GM12878 (cell line): ENCODE data around the gene ARRB2. TPM values are rescaled to one million over a fixed set of nuclear protein-coding genes. Genes with fewer than 3 reads are reported as not detected.

ENCODE experiments used
- ATAC-seq: fragments of 200-7000 bp; cut with Tn5 transposase; 3 replicates; pipeline ENCODE4 v1.9.1; 2020; ENCODE audit warnings: mild to moderate bottlenecking, moderate library complexity
- BruUV-seq: library from RNA; stranded (reverse); fragments of 400-500 nt; replicated peaks from 2 replicates; lab custom pipeline; 2021; lab: Mats Ljungman, UMichigan
- CTCF ChIA-PET: fragments of 300-600 bp; sonication (Branson Sonifier 250); formaldehyde crosslinking; extraction: SDS; loops from one replicate; lab custom pipeline; 2021; ENCODE audit warnings: inconsistent platforms; lab: Yijun Ruan, JAX
- POLR2A ChIA-PET: fragments of 350-600 bp; formaldehyde crosslinking; extraction: SDS; loops from one replicate; lab custom pipeline; 2021; ENCODE audit warnings: inconsistent platforms; lab: Charles Lee
- RAD21 ChIA-PET: fragments of 300-600 bp; sonication (Branson Sonifier 250); formaldehyde crosslinking; loops from one replicate; lab custom pipeline; 2023; ENCODE audit warnings: antibody characterized with exemption; ENCODE audit not compliant: unreplicated experiment; lab: Charles Lee
- SMC1A ChIA-PET: fragments of 300-600 bp; sonication (Branson Sonifier 250); formaldehyde crosslinking; loops from one replicate; lab custom pipeline; 2023; ENCODE audit not compliant: unreplicated experiment, uncharacterized antibody; lab: Charles Lee
- DNase-seq: peaks from one replicate; pipeline ENCODE4 v3.0.0-alpha.2; 2011; ENCODE audit warnings: low read depth, low spot score
- FAIRE-seq: peaks from 3 replicates; lab custom pipeline; 2011; peaks lifted over from hg19 to GRCh38; lab: Jason Lieb, UNC
- H2AFZ ChIP-seq: 2 replicates; pipeline ENCODE4 v1.6.0; 2011; ENCODE audit warnings: low read depth, low read length, control low read depth; ENCODE audit not compliant: control insufficient read depth
- H3K27ac ChIP-seq: 2 replicates; pipeline ENCODE4 v1.5.1; 2011; ENCODE audit warnings: control low read depth; ENCODE audit not compliant: control insufficient read depth, insufficient read depth
- H3K27me3 ChIP-seq, 2 experiments: replicated peaks in 1 of 2; 2 replicates each; pipeline versions ENCODE4 v1.6.0 to v1.6.1; 2011; ENCODE audit warnings: low read length in 1 of 2; ENCODE audit not compliant: control insufficient read depth in 2 of 2, insufficient read depth in 2 of 2
- H3K36me3 ChIP-seq, 2 experiments: 2 replicates each; pipeline ENCODE4 v1.5.1; 2011; ENCODE audit warnings: low read length in 1 of 2; ENCODE audit not compliant: control insufficient read depth in 2 of 2, insufficient read depth in 2 of 2
- H3K4me1 ChIP-seq: 2 replicates; pipeline ENCODE4 v1.6.1; 2011; ENCODE audit warnings: mild to moderate bottlenecking, low read length, moderate library complexity, mixed read lengths; ENCODE audit not compliant: control insufficient read depth, insufficient read depth
- H3K4me2 ChIP-seq: 2 replicates; pipeline ENCODE4 v1.6.0; 2011; ENCODE audit warnings: control low read depth; ENCODE audit not compliant: control insufficient read depth, insufficient read depth
- H3K4me3 ChIP-seq: fragments of 200-600 bp; sonication (generic); 2 replicates; pipeline ENCODE4 v1.5.1; 2016
- H3K79me2 ChIP-seq: 2 replicates; pipeline ENCODE4 v1.6.0; 2011; ENCODE audit warnings: low read length; ENCODE audit not compliant: control insufficient read depth, insufficient read depth
- H3K9ac ChIP-seq: 2 replicates; pipeline ENCODE4 v1.8.0; 2011; ENCODE audit warnings: low read length, control low read depth, mixed read lengths; ENCODE audit not compliant: control insufficient read depth, insufficient read depth
- H3K9me3 ChIP-seq: replicated peaks from 3 replicates; pipeline ENCODE4 v1.5.1; 2011; ENCODE audit warnings: mild to moderate bottlenecking, low read length; ENCODE audit not compliant: control insufficient read depth, insufficient read depth
- H4K20me1 ChIP-seq: 2 replicates; pipeline ENCODE4 v1.6.0; 2011; ENCODE audit not compliant: control insufficient read depth, insufficient read depth
- ATF7 ChIP-seq: fragments of 450-650 bp; IDR thresholded peaks from 2 replicates; pipeline ENCODE4 v1.6.1; 2016; ENCODE audit warnings: low read depth, mild to moderate bottlenecking
- BACH1 ChIP-seq: fragments of 450-650 bp; IDR thresholded peaks from 2 replicates; pipeline ENCODE4 v1.6.1; 2017; ENCODE audit warnings: mild to moderate bottlenecking, borderline replicate concordance
- BHLHE40 ChIP-seq, 2 experiments: fragments of 450-650 bp in 1 of 2; IDR thresholded peaks; 2 replicates each; pipeline ENCODE4 v1.6.1; 2011 to 2017; ENCODE audit warnings: low read depth in 2 of 2, borderline replicate concordance in 1 of 2, improper control_type of control experiment in 1 of 2, low read length in 1 of 2, mild to moderate bottlenecking in 1 of 2
- CHD2 ChIP-seq: IDR thresholded peaks from 2 replicates; pipeline ENCODE4 v1.6.1; 2011; ENCODE audit warnings: low read depth, low read length, improper control_type of control experiment, borderline replicate concordance
- HCFC1 ChIP-seq: fragments of 150-350 bp; IDR thresholded peaks from 2 replicates; pipeline ENCODE4 v1.6.1; 2014; ENCODE audit warnings: low read length
- NR2C1 ChIP-seq: fragments of 450-650 bp; IDR thresholded peaks from 2 replicates; pipeline ENCODE4 v1.6.1; 2017; ENCODE audit warnings: antibody characterized with exemption, mild to moderate bottlenecking, moderate library complexity
- NRF1 ChIP-seq: conservative IDR thresholded peaks from 2 replicates; pipeline ENCODE4 v1.6.1; 2011; ENCODE audit warnings: mild to moderate bottlenecking, low read depth, low read length, improper control_type of control experiment
- PML ChIP-seq: IDR thresholded peaks from 2 replicates; pipeline ENCODE4 v1.6.1; 2012; ENCODE audit warnings: low read length, inconsistent platforms
- RUNX3 ChIP-seq: IDR thresholded peaks from 2 replicates; pipeline ENCODE4 v1.6.1; 2012; ENCODE audit warnings: low read length, inconsistent platforms
- SIN3A ChIP-seq: IDR thresholded peaks from 2 replicates; pipeline ENCODE4 v1.6.1; 2012; ENCODE audit warnings: low read depth, low read length, improper control_type of control experiment
- SIX5 ChIP-seq: IDR thresholded peaks from 2 replicates; pipeline ENCODE4 v1.6.1; 2011; ENCODE audit warnings: mild to moderate bottlenecking, low read depth, low read length, moderate library complexity; ENCODE audit not compliant: severe bottlenecking
- SMARCA5 ChIP-seq: fragments of 450-650 bp; IDR thresholded peaks from 2 replicates; pipeline ENCODE4 v1.6.1; 2017; ENCODE audit warnings: mild to moderate bottlenecking
- SMC3 ChIP-seq: IDR thresholded peaks from 2 replicates; pipeline ENCODE4 v1.6.1; 2011; ENCODE audit warnings: low read length, improper control_type of control experiment, borderline replicate concordance
- SP1 ChIP-seq: IDR thresholded peaks from one replicate; pipeline ENCODE4 v1.6.1; 2011; ENCODE audit warnings: low read depth, low read length
- STAT1 ChIP-seq: fragments of 450-650 bp; conservative IDR thresholded peaks from 2 replicates; pipeline ENCODE4 v1.6.1; 2014; ENCODE audit warnings: antibody characterized with exemption, mild to moderate bottlenecking
- TCF3 ChIP-seq: IDR thresholded peaks from 2 replicates; pipeline ENCODE4 v1.6.1; 2012; ENCODE audit warnings: low read depth, mild to moderate bottlenecking, low read length, borderline replicate concordance; ENCODE audit not compliant: insufficient read depth
- TCF7 ChIP-seq: IDR thresholded peaks from 2 replicates; pipeline ENCODE4 v1.6.1; 2014; ENCODE audit warnings: antibody characterized with exemption, borderline replicate concordance
- WGBS: methylation state at CpG from one replicate; pipeline ENCODE4 v1.1.6; 2016; ENCODE audit warnings: low lambda C conversion rate; ENCODE audit not compliant: insufficient replicate concordance, insufficient coverage; ENCODE audit errors: missing lambda C conversion rate; 5-methylcytosine and 5-hydroxymethylcytosine counted together
- in situ Hi-C: fragments of 300-500 bp; cut with MboI; formaldehyde crosslinking; loops from 9 replicates; pipeline ENCODE4 v1.14.3; 2018; ENCODE audit warnings: mixed read lengths
- intact Hi-C: fragments of 100-400 bp; cut with micrococcal nuclease; formaldehyde crosslinking; loops from one replicate; pipeline ENCODE4 v1.14.2; 2022; ENCODE audit not compliant: unreplicated experiment
- polyA plus RNA-seq, 11 experiments: library from polyadenylated mRNA; depleted of rRNA in 4 of 11; unstranded in 6 of 11; stranded (reverse) in 5 of 11; fragments of >200 nt; fragmentation: Nextera tagmentation in 4 of 11; fragmentation: Illumina TruSeq in 1 of 11; extraction: Ambion mirVana in 4 of 11; extraction: Trizol in 1 of 11; gene quantifications; 1 replicate in 1 of 11; 2 replicates in 10 of 11; pipeline versions ENCODE4 v1.2.1 to v1.2.3, GENCODE V29; 2011 to 2016; ENCODE audit warnings: inconsistent platforms in 2 of 11, missing spikeins in 2 of 11, low read depth in 1 of 11
- total RNA-seq, 4 experiments: library from RNA; depleted of rRNA in 3 of 4; stranded (reverse); fragments of >200 nt in 3 of 4; fragmentation: Illumina TruSeq in 1 of 4; extraction: Trizol in 1 of 4; gene quantifications; 2 replicates each; pipeline versions ENCODE4 v1.2.1 to v1.2.3, GENCODE V29; 2013 to 2021
- TF ChIP-seq, protein P1 (sequence below): IDR thresholded peaks from 2 replicates; pipeline ENCODE4 v1.6.1; 2011; ENCODE audit warnings: borderline replicate concordance, low read depth, mild to moderate bottlenecking, moderate library complexity, mixed read lengths, low read length; ENCODE audit not compliant: insufficient read depth; ENCODE audit errors: extremely low read length

Gene ARRB2
- total and polyA plus RNA-seq, 10 of the 15 experiments (the other 5 are each of a cell fraction or from before 2014, with no cell fraction given): 6.5 to 75.2 (median 43.1) TPM

DNA sequence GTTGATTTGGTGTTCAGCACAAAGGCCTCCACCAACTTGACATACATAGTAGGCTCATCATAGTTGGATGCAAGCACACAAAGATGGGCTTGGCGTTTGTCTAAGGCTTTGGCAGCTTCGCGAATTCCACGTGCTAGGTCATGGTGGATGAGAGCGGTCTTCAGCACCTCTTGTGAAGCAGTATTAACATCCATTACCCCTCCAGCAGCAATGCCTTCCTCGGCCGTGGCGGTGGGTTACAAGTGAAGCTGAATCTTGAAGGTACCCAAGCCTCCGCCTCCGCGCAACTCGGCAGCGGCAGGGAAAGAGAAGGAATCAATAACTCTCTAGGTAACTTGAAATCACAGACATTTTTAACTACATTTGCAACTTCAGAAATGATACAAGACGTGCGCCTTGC lies 5.4 kb upstream of the ARRB2 start (continued):
- TF ChIP-seq PML: no peak
- no peak for TF ChIP-seq SMARCA5
- TF ChIP-seq SP1: no peak
- TF ChIP-seq TCF3: no peak
- no peak for TF ChIP-seq CHD2
- no peak for TF ChIP-seq NRF1
- TF ChIP-seq SIN3A: no peak
- TF ChIP-seq, protein P1, sequence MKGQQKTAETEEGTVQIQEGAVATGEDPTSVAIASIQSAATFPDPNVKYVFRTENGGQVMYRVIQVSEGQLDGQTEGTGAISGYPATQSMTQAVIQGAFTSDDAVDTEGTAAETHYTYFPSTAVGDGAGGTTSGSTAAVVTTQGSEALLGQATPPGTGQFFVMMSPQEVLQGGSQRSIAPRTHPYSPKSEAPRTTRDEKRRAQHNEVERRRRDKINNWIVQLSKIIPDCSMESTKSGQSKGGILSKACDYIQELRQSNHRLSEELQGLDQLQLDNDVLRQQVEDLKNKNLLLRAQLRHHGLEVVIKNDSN: no peak

DNA sequence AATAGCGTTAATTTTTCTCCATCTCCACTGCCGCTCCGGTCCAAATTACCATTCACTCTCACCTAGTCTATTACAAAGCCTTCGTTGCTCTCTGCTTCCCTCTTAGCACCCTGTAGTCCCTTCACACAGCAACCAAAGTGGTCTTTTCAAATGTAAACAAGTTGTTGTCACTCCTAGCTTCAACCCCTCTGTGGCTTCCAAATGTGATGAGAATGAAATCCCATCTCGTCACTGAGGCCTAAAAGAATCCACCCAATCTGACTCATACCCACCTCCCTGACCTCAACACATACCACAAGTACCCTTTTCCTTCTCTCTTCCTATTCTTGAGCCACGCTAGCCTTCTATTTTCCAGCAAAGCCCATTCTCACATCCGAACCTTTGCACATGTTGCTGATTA lies 4.3 kb upstream of the ARRB2 start:
- intact Hi-C loops: no loop called here
- in situ Hi-C loops: no loop called here
- FAIRE-seq (no peak), ATAC-seq (no peak), DNase-seq (no peak)
- ChIA-PET POLR2A (interaction anchor here (0.6 kb wide), 1 partner anchor 730 kb away, joined by 3 read pairs; no protein-coding TSS in a partner anchor), RAD21 (no interaction called here), SMC1A (no interaction called here), CTCF (no interaction called here)
- TF ChIP-seq STAT1 (no peak), RUNX3 (no peak), BHLHE40 (IDR thresholded peaks at IDR 0.05; ENCODE audit: borderline replicate concordance in 1 of 2, low read depth in 2 of 2, low read length in 1 of 2) (no peak), BACH1 (no peak), NR2C1 (no peak), SMC3 (no peak), ATF7 (no peak), HCFC1 (no peak), TCF7 (no peak), SIX5 (no peak)
- no peak overlapping the region for H3K4me2 ChIP-seq
- BruUV-seq: no TSS peak
- no peaks in the 10 kb centered on the region for H3K27me3 ChIP-seq
- no peak overlapping the region for H2AFZ ChIP-seq
- peaks cover 9% of the 10 kb centered on the region for H3K4me1 ChIP-seq
- 81% methylated on average over 7 of the region's 7 CpGs for WGBS
- no peaks in the 10 kb centered on the region for H3K36me3 ChIP-seq
- no peak overlapping the region for H3K9ac ChIP-seq
- peaks cover 30% of the 10 kb centered on the region for H3K79me2 ChIP-seq
- no peaks in the 10 kb centered on the region for H4K20me1 ChIP-seq
- no peak overlapping the region for H3K4me3 ChIP-seq
- no peak overlapping the region for H3K27ac ChIP-seq
- no peaks in the 10 kb centered on the region; the same call in 2 of the 3 replicates for H3K9me3 ChIP-seq
